ENCODE measurements around the gene IRGQ.

The IRGQ gene

DNA sequence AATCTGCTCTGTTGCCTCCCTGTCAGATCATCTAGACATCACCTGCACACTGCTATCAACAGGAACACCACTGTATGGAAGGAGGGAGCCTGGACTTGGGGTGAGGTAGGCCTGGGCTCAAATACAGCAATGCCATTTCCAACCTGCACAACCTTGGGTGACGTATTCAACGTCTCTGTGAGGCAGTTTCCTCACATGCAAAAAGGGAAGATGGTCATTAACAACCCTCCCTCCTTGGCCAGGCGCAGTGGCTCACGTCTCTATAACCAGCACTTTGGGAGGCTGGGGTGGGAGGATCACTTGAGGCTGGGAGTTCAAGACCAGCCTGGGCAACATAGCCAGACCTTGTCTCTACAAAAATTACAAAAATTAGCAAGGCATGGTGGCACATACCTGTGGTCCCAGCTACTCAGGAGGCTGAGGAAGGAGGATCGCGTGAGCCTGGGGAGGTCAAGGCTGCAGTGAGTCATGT is 33.7 kb downstream of the IRGQ start:
- DNase-seq (ENCODE audit: low spot score) = no peak
- TF ChIP-seq, protein P1, sequence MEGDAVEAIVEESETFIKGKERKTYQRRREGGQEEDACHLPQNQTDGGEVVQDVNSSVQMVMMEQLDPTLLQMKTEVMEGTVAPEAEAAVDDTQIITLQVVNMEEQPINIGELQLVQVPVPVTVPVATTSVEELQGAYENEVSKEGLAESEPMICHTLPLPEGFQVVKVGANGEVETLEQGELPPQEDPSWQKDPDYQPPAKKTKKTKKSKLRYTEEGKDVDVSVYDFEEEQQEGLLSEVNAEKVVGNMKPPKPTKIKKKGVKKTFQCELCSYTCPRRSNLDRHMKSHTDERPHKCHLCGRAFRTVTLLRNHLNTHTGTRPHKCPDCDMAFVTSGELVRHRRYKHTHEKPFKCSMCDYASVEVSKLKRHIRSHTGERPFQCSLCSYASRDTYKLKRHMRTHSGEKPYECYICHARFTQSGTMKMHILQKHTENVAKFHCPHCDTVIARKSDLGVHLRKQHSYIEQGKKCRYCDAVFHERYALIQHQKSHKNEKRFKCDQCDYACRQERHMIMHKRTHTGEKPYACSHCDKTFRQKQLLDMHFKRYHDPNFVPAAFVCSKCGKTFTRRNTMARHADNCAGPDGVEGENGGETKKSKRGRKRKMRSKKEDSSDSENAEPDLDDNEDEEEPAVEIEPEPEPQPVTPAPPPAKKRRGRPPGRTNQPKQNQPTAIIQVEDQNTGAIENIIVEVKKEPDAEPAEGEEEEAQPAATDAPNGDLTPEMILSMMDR (IDR thresholded peaks at IDR 0.05; ENCODE audit: extremely low read depth, missing control alignments) = no peak

DNA sequence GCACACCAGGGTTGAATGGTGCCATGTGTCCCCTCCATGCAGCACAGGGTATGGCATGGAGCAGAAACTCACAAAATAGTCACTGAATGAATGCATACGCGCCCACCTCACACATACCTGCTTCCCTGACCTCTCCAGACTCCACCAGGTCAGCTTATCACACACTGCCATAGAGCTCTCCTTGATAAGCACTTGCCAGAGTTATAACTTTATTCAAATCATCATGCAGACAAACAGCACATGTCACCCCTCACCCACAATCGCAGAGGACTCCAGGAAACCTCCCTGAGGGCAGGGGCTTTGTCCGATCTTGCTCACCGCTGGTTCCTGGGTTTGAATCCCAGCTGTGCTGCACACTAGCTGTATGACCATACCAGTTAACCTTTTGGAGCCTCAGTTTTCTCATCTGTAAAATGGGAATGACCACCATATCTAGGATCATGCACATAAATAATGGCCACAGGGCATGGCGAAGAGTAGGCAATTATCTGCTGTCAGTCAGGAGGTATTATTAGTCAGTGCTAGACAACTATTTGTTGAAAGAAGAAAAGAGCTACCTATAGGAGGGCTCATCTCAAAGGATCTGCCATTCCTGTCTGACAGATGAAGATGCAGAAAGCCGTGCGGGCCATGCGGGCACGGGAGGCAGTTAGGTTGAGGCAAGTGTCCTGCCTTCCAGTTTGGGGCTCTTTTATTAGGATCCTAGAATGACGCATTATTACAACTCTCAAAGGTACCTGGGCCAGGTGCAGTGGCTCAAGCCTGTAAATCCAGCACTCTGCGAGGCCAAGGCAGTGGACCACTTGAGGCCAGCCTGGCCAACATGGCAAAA is 34.6 kb downstream of the IRGQ start:
- DNase-seq (ENCODE audit: low spot score) = no peak
- TF ChIP-seq, protein P1 (IDR thresholded peaks at IDR 0.05; ENCODE audit: extremely low read depth, missing control alignments) = no peak

DNA sequence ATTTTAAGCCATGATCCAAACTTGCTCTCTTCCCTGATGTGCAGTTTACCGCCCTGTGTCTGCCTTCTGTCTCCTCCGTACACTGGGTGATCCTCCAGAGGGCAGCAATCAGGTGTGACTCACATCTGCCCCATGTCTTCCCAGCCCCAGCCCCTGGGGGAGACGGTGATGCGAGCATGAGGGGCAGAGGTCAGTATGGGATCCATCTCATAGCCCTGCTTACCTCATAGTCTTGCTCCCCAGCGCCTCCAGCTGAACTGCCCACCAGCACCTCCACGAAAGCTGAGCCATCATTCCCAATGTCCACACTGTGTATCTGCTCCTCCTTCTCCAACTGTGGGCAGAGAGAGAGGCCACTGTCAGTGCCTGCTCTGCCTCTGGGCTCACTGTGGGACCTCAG is 35.2 kb downstream of the IRGQ start:
- TF ChIP-seq, protein P1 (IDR thresholded peaks at IDR 0.05; ENCODE audit: extremely low read depth, missing control alignments) = no peak
- DNase-seq (ENCODE audit: low spot score) = no peak

DNA sequence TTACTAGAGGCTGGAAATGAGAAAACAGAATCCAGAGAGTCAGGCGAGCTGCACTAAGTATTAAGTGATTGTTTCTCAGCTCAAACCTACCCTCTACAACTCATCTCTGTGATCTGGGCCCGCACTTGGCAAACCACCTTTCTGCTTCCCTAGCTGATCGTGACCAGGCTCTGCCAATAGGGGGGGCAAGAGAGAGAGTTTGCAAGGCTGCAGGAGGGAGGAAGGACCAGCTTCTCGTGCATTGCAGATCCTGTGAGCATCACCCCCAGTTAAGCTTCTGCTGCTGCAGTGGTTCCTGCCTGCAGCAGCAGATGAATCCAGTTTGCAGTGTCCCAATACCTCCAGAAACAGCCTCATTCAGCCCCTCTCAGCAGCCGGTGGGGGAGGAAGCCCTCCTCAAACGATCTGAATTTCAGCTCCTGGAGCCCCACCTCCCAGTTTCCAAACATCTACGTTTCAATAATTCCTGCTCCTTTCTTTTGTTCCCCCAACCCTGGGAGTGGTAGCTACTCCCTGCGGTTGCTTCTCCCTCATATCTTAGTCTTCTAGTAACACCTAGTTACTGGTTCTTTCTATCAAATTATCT is 40.7 kb downstream of the IRGQ start:
- TF ChIP-seq, protein P1 (IDR thresholded peaks at IDR 0.05; ENCODE audit: extremely low read depth, missing control alignments) = peak; percentile 93
- DNase-seq (ENCODE audit: low spot score) = peak; percentile 83

DNA sequence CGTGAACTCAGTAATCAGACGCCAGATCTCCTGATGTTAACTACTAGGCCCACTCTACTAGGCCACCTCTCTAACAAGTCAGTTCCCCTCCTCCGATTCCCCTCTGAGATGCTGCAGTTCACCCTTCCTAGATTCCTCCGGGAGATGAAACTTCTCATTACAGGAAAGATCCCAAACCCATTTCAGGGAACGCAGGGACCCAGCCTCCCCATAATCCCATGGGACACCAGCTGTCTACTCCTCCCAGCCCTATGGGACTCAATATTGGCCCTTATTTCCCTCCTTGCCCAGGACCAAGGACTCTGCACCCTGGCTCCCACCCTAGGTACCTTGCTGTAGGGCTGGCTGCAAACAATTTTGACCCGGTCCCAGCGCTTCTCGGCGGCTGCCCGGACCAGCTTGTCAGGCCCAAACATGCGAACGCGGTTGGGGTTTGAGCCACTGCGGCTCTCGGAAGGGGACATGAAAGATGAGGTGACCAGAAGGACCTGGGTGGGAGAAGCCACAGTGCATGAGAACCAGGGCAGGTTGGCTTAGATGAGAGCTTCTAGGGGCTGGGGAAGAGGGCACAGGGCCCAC is 41.5 kb downstream of the IRGQ start:
- no peak for DNase-seq (ENCODE audit: low spot score)
- TF ChIP-seq, protein P1 (IDR thresholded peaks at IDR 0.05; ENCODE audit: extremely low read depth, missing control alignments) = no peak

DNA sequence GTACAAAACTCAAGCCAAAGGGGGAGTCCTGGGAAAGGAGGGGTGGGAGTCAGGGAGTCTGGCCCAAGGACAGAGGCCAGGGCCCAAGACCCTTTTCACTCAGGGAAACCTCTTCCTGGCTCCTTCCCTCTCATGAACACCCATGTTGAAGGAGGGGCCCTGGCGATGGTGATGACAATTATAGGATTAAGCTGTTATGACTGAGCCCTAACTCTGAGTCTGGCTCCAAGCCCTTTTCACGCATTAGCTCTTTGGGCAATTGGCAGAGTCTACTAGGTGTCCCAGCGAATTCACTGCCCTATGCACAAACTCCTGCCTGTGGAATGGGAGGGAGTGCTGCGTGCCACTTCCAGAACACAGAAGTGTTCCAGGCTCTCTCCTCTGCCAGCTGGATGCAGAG is 42.3 kb downstream of the IRGQ start:
- TF ChIP-seq, protein P1 (IDR thresholded peaks at IDR 0.05; ENCODE audit: extremely low read depth, missing control alignments) = no peak

DNA sequence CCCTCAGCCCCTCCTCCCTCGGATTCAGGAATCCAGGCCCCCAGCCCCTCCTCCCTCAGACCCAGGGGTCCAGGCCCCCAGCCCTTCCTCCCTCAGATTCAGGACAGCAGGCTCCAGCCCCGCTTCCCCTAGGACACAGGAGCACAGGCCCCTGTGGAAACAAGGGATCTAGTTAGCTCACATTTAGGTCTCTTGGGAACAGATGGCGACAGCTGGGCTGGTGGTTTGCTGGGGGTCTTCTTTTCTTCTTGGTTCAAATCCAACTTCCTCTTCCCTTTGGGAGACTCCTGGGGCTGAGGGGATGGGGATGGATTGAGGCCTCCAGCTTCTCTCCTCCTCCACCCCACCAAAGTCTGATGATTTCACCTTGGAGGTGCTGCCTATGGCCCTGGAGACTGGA is 43.3 kb downstream of the IRGQ start:
- TF ChIP-seq, protein P1 (IDR thresholded peaks at IDR 0.05; ENCODE audit: extremely low read depth, missing control alignments) = no peak

More for the DNA sequence above, 42.3 kb downstream of the IRGQ start:
- DNase-seq (ENCODE audit: low spot score) = no peak

More for the DNA sequence above, 43.3 kb downstream of the IRGQ start:
- DNase-seq (ENCODE audit: low spot score) = no peak
